Middle frontal gyrus (tissue), 1 donor: Measurements from ENCODE around the gene SLC1A1.
"Not testable (repeated sequence)": the region's sequence is repeated elsewhere in the genome, so short reads cannot be mapped to it uniquely, and the experiment has no call there.

ENCODE experiments used
- DNase-seq: peaks from one replicate; pipeline ENCODE4 v3.0.0-alpha.2; 2015; ENCODE audit warnings: low spot score; ENCODE audit errors: extremely low spot score

Gene SLC1A1

DNA sequence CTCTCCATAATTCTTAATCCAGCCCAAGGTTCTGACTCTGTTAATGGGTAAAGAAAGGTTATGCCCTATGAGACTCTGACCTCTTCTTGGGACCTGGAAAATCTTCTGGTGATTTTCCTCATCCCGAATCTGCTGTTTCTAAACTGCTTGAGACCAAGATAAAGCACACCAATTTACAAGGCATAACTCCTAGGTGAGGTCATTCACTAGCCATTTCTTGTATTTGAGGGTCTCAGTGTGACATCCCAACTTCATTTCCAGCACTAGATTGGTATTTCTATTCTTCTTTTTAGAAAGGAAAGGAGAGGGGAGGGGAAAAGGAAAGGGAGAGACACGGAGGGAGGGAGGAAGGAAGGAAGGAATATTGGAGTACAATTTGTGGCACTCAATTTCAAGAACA, 51.6 kb downstream of the SLC1A1 start:
- DNase-seq, result no peak

DNA sequence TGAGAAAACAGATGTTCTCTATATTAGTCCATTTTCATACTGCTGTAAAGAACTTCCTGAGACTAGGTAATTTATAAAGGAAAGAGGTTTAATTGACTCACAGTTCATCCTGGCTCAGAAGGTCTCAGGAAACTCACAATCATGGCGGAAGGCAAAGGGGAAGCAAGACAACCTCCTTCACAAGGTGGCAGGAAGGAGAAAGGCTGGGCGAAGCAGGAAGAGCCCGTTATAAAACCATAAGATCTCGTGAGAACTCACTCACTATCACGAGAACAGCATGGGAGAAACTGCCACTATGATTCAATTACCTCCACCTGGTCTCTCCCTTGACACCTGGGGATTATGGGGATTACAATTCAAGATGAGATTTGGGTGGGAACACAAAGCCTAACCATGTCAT, 54.4 kb downstream of the SLC1A1 start:
- not testable (repeated sequence) for DNase-seq

DNA sequence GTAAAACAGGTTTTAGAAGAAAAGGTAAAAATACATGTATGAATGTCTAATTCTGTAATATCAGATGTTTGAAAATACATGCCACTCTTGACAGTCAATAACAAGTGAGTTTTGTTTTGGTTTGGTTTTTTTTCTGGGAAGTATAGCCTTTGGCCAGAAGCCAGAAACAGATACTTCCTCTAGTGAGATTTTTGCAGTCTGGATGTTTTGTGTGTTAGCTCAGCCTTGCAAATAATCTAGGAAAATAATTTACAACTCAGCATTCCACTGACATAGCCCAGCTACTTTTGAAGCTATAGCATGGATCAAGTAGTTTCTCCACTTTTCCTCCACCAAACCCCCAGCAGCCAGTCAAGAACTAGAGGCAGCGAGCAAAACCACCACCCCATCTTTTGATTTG, 56.7 kb downstream of the SLC1A1 start:
- no peak for DNase-seq

DNA sequence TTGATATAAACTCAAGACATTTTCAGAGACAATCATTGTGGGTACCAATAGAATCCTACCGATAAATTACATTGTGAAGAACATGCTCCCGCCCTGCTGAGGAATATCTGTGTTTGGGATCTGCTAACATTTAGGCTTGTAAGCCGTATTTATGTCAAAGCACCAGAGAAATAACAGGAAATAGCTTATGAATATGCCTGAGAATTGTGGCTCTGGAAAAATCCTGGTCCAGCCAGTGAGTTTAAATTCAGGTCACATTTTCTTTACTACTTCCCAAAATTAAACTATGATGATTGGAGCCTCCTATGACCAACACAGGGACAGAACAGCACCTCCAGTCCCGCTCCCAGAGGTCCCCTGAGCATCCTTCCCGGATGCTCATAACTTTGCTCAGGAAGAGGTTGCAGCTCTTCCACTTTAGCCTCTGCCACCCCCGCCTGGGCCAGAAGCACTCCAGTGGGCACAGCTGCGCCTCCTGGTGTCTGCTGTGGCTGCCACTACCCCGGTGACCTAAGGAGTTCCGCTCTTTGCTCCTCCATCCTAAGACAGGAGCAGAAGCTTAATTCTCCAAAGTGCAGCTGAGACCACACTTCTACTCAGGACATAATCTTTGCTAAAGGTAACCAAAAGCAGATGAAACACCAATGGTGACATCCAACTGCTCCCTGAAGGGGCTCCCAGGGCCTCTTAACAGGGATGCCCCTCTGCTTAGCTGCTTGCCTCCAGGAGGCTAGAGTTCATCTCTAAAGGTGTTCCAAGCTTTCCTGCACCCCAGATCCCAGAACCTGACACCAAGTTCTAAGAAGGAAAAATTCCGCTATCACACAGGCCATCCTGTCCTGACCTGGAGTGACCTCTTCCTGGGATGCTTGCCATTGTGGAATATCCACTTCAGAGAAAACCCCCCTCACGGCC, 58.8 kb downstream of the SLC1A1 start:
- no peak for DNase-seq

DNA sequence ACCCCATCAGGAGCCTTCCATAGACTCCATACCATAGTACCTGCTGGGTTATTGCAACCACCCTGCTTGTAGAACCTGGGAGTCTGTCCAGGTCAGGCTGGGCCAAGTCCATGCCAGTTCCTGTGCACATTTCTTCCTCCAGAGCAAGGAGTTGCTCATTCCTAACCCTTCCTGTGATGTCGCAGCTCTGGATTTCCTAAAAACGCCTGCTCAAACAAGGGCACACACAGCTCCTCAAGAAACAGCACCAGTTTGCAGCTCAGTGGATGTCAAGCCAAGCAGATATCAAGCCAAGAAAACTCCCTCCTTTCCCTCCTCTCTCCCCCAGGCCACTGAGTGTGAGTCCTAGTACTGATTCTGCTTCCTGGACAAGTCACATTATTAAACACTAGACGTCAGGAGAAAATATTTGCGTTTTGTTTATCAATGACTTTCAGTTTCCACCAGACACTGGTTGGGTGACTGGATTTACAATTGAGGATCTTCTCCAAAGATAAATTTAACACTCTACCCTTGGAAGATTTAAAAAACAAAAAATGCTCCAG, 59.6 kb downstream of the SLC1A1 start:
- no peak for DNase-seq

DNA sequence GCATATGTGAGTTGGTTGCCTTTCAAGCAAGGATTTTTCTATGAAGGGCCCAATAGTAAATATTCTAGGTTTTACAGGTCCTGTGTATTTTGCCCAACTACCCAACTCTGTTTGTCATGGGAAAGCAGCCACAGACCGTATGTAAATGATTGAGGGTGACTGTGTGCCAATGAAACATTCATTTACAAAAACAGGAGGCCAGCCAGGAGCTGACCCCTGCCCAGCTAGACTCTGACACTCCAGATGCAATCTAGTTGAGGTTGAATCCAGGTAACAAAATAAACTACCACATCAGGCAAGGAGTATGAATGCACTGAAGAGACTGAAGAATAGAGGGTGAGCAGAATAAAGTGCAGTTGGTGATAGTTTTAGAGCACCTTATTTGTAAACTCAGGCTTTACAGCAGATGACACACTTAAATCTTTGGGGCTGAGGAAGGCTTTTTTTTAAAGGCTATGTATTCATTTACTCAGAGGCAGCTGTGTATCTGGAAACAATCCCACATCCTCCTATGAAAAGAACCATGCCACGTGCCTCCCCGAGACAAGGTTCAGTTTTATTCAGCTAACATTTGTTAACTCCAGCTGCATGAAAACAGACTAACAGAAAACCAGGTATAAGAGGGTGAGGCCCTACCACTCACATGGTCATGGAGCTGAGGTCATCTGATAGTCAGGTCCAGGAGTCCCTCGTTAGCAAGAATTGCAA, 60.7 kb downstream of the SLC1A1 start:
- DNase-seq, result no peak

DNA sequence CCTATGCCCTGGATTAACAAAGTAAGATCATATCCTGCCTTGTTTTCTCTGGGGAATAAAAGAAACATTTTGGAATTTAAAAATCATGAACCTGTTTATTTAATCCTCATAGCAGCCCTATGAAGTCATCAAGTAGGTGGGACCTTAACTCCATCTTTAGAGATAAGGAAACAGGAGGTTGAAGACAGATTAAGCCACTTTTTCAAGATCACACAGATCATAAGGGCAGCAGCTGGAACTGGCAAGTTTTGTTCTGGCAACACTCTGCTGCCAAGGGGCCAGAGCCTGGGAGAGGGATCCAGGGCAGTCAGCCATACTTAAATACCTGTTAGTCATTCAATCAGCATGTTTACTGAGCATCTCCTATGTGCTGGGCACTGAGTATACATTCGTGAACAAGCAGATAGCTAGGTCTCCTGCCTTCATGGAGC, 63.7 kb downstream of the SLC1A1 start:
- DNase-seq, result no peak

DNA sequence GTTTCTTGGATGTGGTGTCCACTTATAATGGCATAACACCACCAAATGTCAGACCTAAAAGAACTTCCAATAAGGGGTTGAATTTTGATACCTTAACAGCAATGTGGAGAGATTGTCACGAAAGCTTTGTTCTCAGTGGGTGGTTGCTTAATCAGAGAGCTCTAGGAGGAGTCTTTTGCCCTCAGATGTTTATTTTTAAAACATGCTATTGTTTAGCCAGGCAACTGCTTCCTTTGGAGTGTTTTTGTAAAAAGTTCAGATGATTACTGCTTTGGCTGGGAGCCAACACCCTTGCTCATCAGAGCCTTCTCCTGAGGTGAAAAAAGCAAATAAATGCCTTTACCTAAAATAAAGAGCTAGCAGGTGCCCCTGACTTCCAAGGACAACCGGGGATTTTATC, 65.0 kb downstream of the SLC1A1 start:
- no peak for DNase-seq

DNA sequence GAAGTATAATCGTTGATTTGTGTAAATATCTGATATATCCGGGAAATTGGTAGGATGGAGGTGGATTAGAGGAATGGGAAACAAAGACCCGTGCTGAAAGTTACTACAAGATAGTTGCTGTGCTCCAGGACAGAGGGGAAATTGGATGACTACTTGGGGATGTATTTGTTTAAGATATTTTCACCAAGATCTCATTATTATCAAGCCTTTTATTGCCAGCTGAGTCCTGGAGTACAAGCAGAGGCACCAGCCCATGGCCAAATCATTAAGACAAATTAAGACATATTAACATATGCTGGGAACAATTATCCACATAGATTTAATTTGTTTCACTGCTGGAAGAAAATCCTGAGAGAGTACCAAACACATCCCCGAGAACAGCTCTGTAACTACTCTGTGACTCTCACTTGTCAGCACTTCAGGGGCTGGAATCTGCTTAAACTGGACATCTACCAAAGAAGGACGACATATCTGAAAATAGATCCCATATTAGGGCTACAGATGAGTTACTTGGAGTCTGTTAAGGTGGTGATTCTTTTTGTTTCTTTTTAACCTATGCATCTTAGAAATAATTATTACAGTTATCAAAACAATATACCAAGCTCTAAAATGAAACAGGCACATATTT, 68.2 kb downstream of the SLC1A1 start:
- DNase-seq, result no peak

DNA sequence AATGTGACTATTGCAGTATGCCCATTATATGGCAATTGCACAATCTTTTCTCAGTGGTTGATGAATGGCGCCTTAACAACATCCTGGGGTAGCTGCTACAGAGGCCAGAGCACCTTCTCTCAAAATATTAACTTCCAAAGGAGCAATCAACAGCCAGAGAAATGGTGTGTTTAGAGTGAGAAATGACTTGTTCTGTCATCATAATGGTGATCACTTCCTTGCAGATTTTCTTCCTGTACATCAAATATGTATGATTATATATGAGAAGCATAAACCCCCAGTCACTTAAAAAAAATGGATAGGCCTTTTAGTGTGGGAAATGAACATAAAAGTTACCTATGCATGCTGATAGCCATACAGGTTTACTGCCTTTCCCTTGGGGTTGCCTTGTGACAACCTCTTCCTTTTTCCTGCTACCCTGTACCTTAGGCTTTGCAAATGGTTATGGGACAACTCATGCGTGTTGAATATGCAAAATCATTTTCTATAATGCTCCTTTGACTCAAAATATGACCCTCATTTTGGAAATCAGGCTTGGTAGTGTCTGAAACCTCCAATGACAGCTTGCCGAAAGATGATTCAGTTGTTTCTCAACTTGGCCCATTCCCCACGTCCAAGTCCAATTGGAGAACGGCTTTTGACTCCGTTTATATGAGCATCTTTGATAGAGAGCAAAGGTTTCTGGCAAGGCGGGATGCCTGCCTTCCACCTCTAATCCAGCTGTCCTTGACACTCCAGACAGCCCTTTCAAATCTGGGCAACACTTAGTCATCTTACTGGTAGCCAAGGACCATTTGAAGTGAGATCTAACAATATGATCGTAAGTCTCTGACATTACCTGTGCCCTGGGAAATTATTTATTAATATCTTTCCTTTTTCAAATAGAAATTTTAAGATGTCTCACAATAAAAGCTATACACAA, 69.3 kb downstream of the SLC1A1 start:
- no peak for DNase-seq

DNA sequence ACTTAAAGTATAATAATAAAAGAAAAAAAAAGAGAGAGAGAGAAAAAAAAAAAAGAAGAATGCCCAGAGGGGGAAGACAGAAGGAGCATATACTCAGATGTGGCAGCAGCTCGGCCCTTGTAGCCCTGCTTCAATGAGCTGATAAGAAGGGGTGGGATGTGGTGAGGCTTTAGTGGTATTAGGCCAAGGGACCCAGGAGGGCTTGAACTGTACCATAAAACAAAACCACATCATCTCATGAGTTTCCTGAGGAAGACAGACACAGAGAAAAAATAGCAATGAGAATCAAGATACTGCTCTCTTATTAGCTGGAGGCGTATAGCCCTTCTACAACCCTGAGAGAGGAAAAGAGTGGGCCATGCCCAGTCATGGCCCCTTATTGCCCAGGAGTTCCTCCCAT, 72.8 kb downstream of the SLC1A1 start:
- no peak for DNase-seq

DNA sequence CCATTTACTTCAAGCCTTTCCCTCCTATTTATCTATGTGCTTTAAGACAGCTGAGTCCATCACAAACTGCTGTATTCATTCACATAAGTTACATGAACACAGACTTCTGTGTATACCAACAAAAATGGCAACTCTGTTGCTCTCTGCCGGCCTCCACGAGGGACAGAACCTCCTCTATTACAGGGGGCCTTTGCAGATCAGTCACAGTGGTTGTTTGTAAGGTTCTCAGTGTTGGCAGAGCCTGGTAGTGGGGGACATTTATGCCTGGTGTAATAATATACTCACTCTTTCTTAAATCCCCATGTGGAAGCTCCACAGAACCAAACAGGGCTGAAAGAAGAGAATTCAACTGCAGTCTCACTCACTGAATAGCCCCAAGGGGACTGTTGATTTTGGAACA, 76.5 kb downstream of the SLC1A1 start:
- no peak for DNase-seq

DNA sequence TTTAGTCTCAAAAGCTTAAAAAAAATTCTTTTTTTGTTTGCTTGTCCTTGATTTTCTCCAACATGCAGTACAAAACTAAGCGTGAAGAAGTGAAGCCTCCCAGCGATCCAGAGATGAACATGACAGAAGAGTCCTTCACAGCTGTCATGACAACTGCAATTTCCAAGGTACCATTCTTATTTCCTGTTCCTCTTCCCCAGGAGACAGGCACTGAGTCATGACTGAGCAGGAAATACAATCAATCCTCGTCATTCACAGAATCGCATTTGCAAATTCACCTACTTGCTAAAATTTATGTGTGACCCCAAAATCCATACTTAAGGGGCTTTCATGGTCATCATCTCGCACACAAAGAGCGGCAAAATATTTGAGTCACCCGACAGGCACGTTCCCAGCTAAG, 77.3 kb downstream of the SLC1A1 start:
- DNase-seq, result no peak

DNA sequence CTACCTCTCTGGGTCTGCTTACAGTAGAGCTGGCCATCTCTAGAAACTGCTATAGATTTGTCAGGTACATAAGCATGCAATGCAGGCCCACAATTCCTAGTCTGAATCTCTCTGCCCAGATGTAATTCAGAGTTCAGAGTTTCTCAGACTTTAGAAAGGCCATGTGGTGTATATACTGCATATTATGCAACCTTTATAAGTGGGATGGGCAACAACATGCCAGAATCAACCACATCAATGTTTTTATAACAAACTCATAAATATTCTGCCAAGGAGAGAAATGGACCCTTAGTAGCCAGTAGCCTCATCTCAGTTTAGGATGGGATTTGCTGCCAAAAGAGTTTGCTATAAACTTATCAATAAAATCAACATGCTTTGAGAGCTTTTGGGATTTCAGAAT, 78.8 kb downstream of the SLC1A1 start:
- no peak for DNase-seq

DNA sequence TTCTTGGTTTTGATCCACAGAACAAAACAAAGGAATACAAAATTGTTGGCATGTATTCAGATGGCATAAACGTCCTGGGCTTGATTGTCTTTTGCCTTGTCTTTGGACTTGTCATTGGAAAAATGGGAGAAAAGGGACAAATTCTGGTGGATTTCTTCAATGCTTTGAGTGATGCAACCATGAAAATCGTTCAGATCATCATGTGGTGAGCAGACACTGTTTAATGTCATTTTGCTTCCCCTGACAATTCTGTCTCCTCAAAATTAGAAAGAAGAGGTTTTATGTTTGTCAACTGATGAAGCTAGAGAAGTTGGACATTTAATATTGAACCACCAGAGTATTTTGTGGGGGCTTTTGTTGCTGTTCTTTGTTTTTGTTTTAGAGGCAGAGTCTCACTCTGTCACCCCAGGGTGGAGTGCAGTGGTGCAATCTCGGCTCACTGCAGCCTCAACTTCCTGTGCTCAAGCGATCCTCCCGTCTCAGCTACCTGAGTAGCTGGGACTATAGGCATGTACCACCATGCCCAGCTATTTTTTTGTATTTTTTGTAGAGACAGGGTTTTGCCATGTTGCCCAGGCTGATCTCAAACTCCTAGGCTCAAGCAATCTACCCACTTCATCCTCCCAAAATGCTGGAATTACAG, 82.0 kb downstream of the SLC1A1 start:
- no peak for DNase-seq

DNA sequence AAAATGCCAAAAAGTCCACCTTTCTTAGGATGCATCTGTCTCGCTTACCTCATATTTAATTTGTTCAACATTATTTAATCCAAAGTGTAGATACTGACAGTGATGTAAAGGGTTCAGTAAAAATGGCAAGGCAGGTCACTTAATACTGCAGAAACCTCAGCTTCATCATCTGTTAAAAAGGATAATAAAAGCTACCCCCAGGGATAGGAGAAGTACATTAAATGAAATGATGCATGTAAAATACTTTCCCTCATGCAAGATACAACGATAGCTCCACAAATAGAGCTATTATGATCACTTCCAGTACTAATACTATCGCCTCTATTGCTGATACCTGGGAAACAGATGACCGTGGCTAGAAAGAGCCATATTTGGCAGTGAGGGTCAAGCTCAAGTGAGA, 82.9 kb downstream of the SLC1A1 start:
- DNase-seq, result no peak

DNA sequence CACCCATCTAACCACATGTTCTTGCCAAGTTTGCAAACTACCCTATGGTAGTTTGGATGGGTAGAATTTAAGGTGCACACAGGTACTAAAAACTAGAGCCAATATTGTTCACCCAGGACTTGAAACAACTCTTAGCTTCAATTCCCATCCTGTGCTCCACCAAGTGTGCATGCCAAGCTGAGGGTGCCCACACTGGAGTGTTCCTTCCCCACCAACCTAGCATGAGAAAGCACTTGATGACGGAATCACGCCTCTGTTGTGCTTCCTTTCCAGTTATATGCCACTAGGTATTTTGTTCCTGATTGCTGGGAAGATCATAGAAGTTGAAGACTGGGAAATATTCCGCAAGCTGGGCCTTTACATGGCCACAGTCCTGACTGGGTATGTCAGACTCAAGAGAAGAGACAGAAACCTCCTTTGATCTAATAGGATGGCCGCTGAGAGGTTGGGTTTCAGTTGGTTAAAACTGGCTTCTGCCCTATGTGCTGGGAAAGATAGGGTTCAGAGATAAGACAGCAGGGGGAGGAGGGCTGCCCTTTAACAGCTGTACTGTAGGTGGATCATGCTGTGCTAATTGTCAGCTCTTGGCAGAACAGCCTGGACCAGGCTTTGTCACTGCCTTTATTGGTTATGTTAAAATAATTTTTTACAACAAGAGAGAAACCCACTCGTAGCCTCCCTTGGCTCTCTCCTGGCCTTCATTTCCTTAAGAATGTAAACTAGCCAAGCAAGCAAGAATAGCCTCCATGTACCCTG, 83.5 kb downstream of the SLC1A1 start:
- DNase-seq, result no peak

DNA sequence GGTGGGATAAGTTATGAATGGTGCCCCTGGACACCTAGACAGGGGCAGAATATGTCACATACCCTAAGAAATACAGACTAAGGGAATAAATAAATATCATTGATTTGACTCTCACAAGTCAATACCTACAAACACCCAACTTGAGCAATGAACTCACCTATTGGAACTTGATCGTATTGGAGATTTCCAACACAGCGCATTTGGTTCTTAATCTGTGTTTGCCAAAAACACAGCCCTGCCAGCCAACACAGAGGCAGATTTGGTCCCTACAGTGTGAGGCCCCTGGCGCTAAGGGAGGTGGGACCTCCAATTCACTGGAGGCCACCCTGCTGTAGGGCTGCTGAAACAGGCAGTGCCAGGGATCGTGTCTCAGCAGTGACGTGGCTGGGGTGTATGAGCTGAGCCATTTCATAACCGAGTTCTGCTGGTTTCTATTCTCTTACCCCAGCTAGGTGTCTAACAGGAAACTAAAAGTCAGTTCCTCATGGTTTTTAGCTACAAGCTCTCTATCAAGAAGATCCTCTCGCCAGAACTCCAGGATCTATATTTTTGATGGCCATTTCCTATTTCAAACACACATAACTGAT, 84.5 kb downstream of the SLC1A1 start:
- no peak for DNase-seq

DNA sequence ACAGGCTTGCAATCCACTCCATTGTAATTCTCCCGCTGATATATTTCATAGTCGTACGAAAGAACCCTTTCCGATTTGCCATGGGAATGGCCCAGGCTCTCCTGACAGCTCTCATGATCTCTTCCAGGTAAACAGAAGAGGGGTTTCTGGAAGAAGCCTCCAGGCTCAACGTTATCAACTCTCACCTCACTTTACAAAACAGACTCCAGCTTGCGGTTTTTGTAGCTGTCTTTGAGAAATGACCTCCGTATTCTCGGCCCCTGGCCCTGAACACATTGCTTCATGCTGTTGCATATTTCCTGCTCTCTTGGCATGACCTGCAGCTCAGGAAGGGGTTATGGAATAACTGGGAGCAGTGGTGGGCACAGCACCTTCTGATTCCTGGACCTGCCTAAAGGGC, 85.7 kb downstream of the SLC1A1 start:
- no peak for DNase-seq
